Measurements from ENCODE around the gene PRRC2B. TPM values are rescaled to one million over a fixed set of nuclear protein-coding genes. Genes with fewer than 3 reads are reported as not detected.

PRRC2B gene
- total and polyA plus RNA-seq, 2 of the 8 experiments (the other 6 are each of a cell fraction or from before 2014, with no cell fraction given): 37.3 to 249 TPM

- no peak for TF ChIP-seq JUND (IDR thresholded peaks at IDR 0.05; ENCODE audit: low read length)
These were observed 35.3 kb upstream of the PRRC2B start (continued) for GRCh38 chr9:131358556-131358955.

All from H1 (cell line).